Type B pancreatic cell (in vitro differentiated cells): ENCODE measurements around the gene LRRC14B. TPM values are rescaled to one million over a fixed set of nuclear protein-coding genes. Genes with fewer than 3 reads are reported as not detected.
"Not testable (repeated sequence)": the region's sequence is repeated elsewhere in the genome, so short reads cannot be mapped to it uniquely, and the experiment has no call there.

Source experiments
- DNase-seq: peaks from one replicate; pipeline ENCODE4 v3.0.0; 2021; ENCODE audit warnings: mixed read lengths; ENCODE audit not compliant: unreplicated experiment; ENCODE audit errors: extremely low spot score
- H3K27ac Mint-ChIP-seq: 2 replicates; pipeline ENCODE4 v1.8.0; 2021; ENCODE audit warnings: mild to moderate bottlenecking, mixed read lengths
- H3K27me3 Mint-ChIP-seq: 2 replicates; pipeline ENCODE4 v1.8.0; 2021; ENCODE audit warnings: mixed read lengths
- H3K36me3 Mint-ChIP-seq: 2 replicates; pipeline ENCODE4 v1.8.0; 2021; ENCODE audit warnings: mixed read lengths
- H3K4me1 Mint-ChIP-seq: one replicate; pipeline ENCODE4 v1.8.0; 2021; ENCODE audit warnings: mixed read lengths; ENCODE audit not compliant: unreplicated experiment
- H3K4me3 Mint-ChIP-seq: 2 replicates; pipeline ENCODE4 v1.8.0; 2021; ENCODE audit warnings: mild to moderate bottlenecking, mixed read lengths
- H3K9me3 Mint-ChIP-seq: 2 replicates; pipeline ENCODE4 v1.8.0; 2021; ENCODE audit warnings: mixed read lengths
- total RNA-seq: library from RNA; stranded (reverse); gene quantifications from 2 replicates; pipeline ENCODE4 v1.2.1, GENCODE V29; 2021; ENCODE audit warnings: low replicate concordance
- TF ChIP-seq, protein P1 (sequence below): fragments of 200-600 bp; sonication (generic); conservative IDR thresholded peaks from 2 replicates; pipeline ENCODE4 v1.5.0; 2021; ENCODE audit warnings: antibody characterized with exemption, mild to moderate bottlenecking

LRRC14B gene
- total RNA-seq, 1 donor from 2014 or later = not detected

- TF ChIP-seq, protein P1, sequence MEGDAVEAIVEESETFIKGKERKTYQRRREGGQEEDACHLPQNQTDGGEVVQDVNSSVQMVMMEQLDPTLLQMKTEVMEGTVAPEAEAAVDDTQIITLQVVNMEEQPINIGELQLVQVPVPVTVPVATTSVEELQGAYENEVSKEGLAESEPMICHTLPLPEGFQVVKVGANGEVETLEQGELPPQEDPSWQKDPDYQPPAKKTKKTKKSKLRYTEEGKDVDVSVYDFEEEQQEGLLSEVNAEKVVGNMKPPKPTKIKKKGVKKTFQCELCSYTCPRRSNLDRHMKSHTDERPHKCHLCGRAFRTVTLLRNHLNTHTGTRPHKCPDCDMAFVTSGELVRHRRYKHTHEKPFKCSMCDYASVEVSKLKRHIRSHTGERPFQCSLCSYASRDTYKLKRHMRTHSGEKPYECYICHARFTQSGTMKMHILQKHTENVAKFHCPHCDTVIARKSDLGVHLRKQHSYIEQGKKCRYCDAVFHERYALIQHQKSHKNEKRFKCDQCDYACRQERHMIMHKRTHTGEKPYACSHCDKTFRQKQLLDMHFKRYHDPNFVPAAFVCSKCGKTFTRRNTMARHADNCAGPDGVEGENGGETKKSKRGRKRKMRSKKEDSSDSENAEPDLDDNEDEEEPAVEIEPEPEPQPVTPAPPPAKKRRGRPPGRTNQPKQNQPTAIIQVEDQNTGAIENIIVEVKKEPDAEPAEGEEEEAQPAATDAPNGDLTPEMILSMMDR = no peak
- Mint-ChIP-seq H3K27ac (no peak overlapping the region), H3K36me3 (no peaks in the 10 kb centered on the region), H3K4me1 (peaks cover 10% of the 10 kb centered on the region), H3K4me3 (no peak overlapping the region), H3K9me3 (no peaks in the 10 kb centered on the region), H3K27me3 (no peaks in the 10 kb centered on the region)
- DNase-seq = no peak
These were observed 5.1 kb downstream of the LRRC14B start for GRCh38 chr5:196350-196749.

DNA sequence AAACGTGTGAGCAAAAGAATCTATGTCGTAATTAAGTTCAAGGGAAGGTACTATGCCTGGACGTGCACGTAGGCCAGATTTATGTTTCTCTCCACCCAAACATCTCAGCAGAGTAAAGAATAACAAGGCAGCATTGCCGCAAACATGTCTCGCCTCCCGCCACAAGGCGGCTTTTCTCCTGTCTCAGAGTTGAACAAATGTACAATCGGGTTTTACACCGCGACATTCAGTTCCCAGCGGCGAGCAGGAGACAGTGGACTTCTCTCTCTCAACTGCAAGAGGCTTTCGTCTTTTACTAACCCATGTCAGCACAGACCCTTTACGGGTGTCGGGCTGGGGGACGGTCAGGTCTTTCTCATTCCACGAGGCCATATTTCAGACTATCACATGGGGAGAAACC, 5.7 kb downstream of the LRRC14B start:
- H3K27ac Mint-ChIP-seq, DNase-seq, H3K27me3 Mint-ChIP-seq, H3K9me3 Mint-ChIP-seq, H3K36me3 Mint-ChIP-seq, H3K4me3 Mint-ChIP-seq: not testable (repeated sequence)
- H3K4me1 Mint-ChIP-seq = peaks cover 16% of the 10 kb centered on the region
- TF ChIP-seq, protein P1 = peak; percentile 41

GRCh38 chr5:197892-198489, 6.7 kb downstream of the LRRC14B start:
- no peak for DNase-seq
- H3K36me3 Mint-ChIP-seq = peaks cover 3% of the 10 kb centered on the region
- H3K9me3 Mint-ChIP-seq = no peaks in the 10 kb centered on the region
- TF ChIP-seq, protein P1 = no peak
- H3K27me3 Mint-ChIP-seq = no peaks in the 10 kb centered on the region
- H3K4me3 Mint-ChIP-seq = no peak overlapping the region
- H3K27ac Mint-ChIP-seq = no peak overlapping the region
- peaks cover 17% of the 10 kb centered on the region for H3K4me1 Mint-ChIP-seq

DNA sequence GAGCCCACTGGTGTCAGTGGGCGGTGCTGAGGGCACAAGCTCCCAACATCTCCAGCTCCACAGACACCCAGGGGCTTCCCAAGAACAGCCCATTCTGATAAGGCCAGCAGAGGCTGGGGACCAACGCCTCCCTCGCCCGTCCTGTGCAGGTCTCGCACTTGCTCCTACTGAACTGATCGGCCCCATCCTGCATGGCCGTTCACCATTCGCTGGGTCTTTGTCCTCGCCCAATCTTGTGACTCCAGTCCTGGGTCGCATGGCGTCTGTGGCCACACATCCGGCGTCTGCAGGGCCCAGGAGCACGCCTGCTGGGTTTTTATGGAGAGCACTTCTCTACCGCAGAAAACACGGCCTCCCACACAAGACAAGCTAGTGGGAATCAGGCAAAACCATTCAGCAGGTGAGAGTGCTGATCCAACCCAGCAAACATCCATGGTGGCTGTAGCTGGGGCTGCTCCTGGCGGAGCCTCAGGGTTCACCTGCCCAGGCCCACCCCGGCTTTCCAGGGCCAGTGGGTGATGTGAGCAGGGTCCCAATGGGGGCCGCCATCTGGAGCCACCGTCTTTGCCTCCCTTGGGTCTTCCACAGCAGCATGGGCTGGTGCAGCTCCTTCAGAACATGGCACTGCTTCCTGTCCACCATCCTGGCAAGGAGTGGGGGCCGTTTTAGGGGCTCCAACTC, 7.4 kb downstream of the LRRC14B start:
- Mint-ChIP-seq H3K4me1 (peaks cover 17% of the 10 kb centered on the region), H3K9me3 (no peaks in the 10 kb centered on the region), H3K27me3 (no peaks in the 10 kb centered on the region), H3K36me3 (peaks cover 3% of the 10 kb centered on the region), H3K4me3 (no peak overlapping the region), H3K27ac (no peak overlapping the region)
- TF ChIP-seq, protein P1 = no peak
- DNase-seq = no peak

DNA sequence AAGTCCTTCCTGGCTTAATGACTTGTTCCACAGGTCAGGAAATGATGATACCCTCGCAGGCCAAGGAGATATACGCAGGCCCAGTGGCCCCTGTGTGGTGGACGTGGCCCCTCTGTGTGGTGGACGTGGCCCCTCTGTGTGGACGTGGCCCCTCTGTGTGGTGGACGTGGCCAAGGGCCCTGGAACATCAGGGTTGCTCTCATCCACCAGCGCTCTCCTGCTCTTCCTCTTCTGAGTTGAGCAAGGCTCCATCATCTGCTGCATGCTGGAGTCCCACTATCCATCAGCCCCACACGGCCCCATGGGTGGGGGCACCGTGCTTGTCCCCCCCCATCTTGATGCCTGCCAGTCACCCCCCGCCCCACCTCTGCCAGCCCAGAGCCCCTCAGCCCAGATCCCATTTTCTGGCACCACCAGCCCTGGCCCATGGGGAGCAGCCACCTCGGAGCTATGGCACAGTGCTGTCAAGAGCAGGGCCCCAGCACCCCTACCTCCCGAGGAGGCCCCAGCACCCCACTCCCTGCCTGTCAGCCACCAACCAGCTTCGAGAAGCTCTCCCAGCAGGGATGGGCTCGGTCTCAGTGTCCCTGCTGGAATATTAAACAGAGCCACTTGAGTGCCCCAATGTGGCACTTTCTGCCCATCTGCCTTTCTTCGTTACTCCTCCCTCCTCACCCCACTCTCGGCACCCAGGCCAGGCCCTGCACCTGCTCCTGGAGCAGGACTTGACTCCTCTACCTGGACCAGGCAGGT, 8.1 kb downstream of the LRRC14B start:
- no peaks in the 10 kb centered on the region for H3K9me3 Mint-ChIP-seq
- H3K4me1 Mint-ChIP-seq = peaks cover 17% of the 10 kb centered on the region
- no peak overlapping the region for H3K27ac Mint-ChIP-seq
- DNase-seq = no peak
- TF ChIP-seq, protein P1 = no peak
- peaks cover 4% of the 10 kb centered on the region for H3K36me3 Mint-ChIP-seq
- H3K27me3 Mint-ChIP-seq = no peaks in the 10 kb centered on the region
- no peak overlapping the region for H3K4me3 Mint-ChIP-seq
